GM18505 (cell line): ENCODE measurements around the gene SCRT2.
"Not testable (repeated sequence)": the region's sequence is repeated elsewhere in the genome, so short reads cannot be mapped to it uniquely, and the experiment has no call there.

ENCODE experiments used
- ATAC-seq: cut with Tn5 transposase; IDR thresholded peaks from one replicate; pipeline ENCODE4 v1.9.1; 2021; ENCODE audit not compliant: unreplicated experiment
- POLR2A ChIP-seq: IDR thresholded peaks from 4 replicates; pipeline ENCODE4 v1.6.1; 2011; ENCODE audit warnings: borderline replicate concordance; ENCODE audit not compliant: insufficient read depth, insufficient read length; ENCODE audit errors: extremely low read depth

The SCRT2 gene

DNA sequence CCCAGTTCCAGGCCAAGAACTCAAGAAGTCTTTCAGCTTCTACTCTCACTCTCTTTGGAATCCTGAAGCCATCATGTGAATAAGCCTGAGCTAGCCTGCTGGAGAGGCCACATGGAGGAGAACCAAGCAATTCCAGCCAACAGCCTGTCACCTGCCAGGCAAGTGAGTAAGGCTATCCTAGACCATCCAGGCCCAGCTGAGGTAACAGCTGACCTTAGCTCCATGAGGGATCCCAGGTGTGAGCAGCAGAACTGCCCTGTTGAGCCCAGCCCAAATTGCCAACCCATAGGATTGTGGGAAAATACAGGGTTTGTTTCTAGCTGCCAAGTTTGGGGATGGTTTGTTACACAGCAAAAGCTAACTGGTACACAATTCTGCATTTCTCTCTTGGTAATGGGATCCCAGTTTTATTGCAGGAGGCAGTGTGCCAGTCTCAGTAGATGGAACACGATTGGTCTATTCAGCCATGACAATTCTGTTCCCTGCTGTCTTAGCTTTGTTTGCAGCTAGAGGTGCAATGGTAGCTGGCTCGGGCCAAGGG, 28.1 kb downstream of the SCRT2 start:
- ATAC-seq, result no peak
- TF ChIP-seq POLR2A, result no peak

DNA sequence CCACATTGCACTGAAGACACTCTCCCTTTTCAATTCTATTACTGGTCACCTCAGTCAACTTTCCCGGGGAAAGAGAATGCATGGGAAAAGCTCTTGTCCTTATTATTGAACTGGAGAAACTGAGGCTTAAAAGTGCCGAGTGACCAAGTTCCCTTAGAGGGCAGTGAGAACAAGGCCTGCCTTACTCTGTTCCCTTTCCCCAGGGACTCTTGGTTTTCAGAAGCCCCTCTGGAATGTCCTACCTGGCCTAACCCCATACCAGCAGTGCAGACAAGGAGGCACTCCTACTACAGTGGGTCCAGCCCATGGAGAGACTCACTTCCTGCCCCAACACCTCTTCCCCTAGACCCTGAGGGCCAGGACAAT, 28.8 kb downstream of the SCRT2 start:
- no peak for ATAC-seq
- TF ChIP-seq POLR2A, result no peak

DNA sequence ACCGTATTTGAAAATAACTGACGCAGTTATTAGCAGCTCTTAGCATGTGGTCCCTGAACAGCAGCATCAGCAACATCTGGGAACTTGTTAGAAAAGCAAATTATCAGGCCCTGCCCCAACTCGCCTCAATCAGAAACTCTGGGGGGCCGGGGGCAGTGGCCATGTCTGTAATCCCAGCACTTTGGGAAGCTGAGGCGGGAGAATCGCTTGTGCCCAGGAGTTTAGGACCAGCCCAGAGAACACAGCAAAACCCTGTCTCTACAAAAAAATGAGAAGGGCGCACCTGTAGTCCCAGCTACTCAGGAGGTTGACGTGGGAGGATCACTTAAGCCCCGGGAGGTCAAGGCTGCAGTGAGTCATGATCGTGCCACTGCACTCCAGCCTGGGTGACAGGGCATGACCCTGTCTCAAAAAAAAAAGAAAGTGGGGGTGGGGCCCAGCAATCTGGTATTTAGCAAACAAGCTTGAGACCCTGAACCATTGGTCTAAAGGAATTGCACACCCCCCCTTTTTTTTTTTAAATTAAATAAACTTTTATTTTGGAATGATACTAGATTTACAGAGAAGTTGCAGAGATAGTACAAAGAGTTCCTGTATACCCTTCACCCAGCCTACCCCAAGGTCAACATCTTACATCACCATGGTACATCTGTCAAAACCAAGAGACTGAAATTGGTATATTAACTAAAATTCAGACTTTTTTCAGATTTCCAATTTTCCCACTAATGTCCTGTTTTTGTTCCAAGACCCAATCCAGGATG, 29.3 kb downstream of the SCRT2 start:
- ATAC-seq, result no peak
- TF ChIP-seq POLR2A, result no peak

DNA sequence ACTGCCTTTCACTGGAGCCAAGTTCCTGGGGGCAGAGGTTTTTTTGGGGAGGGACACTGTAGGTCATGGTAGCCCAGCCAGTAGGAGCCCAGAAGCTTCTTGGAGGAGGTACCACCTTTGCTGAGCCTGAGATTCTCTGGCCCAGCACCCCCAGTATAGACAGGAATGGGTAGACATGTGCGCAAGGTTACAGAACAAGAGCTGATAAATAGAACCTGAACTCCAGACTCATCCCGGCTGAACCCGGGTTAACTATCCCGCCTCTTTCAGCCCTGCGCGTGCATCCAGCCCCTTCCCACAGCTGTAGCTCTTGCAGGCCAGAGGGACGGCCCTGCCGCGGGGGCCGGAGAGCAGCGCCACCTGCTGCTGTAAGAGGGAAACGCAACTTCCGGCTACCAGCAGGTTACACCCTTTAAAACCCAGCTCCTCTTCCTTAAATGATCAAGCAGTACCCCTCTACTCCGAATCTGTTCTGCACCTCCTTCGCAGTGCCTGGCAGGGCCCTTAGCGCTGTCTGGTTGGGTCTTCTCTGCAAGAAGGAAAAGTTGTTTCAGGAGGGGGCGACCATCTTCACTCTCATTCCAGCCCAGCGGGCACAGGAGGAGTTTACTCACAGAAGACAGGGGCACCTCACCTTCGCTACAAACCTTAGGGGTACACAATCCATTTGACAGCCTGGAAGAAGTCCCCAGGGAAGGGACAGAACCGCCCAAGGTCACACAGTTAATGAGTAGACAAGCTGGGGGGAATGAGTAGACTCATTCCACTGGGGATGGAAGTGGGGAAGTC, 30.1 kb downstream of the SCRT2 start:
- peak; percentile 25 for TF ChIP-seq POLR2A
- peak; percentile 74 for ATAC-seq

DNA sequence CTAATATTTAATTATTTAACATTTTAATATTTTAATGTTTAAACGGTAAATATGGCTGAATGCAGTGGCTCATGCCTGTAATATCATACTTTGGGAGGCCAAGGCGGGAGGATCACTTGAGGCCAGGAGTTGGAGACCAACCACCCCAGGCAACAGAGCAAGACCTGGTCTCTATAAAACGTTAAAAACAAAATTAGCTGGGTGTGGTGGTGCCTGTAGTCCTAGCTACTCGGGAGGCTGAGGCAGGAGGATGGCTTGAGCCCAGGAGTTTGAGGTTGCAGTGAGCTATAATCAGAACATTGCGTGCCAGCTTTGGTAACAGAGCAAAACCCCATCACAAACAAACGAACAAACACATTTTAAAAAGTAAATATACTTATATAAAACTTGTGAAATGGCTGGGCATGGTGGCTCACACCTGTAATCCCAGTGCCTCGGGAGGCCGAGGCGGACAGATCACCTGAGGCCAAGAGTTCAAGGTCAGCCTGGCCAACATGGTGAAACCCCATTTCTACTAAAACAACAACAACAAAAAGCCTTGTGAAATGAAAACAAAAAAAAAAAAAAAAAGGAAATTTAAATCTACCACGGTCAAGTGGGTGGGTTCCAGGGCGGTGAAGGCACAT, 30.8 kb downstream of the SCRT2 start:
- no peak for TF ChIP-seq POLR2A
- no peak for ATAC-seq

DNA sequence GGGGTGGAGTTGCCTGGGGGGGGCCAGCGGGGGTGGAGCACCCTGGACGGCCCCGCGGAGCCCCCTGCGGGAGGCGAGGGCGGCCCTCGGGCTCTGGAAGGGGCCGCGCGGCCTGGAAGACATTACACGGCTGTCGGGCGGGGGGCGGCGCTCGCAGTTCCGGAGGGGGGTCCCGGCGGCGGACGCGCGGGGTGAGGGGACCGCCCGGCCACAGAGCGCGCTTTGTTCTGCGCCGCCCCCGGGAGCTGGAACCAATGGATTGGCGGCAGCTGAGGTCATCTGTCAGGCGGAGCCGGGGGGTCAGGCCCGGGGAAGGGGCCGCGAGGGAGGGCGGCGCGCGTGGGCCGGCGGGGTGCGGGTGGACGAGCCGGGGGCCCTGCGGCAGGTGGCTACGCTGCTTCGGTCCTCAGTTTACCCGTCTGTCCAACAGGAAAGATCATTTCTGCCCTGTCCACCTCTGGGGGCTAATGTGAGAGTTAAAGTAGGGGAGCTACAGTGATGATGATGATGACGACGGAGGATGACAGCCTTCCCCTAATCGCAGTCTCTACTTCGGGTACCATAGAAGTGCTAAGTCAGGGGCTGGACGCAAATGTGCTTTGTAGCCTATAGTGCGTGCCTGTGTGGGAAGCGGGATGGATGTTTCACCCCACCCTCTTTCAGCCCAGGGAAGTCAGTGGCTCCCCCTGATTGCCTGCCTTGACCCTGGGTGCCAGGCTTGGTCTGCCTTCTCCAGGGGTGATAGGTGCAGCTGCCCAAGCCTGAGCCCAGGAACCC, 33.0 kb downstream of the SCRT2 start:
- ATAC-seq, result no peak
- TF ChIP-seq POLR2A, result no peak

DNA sequence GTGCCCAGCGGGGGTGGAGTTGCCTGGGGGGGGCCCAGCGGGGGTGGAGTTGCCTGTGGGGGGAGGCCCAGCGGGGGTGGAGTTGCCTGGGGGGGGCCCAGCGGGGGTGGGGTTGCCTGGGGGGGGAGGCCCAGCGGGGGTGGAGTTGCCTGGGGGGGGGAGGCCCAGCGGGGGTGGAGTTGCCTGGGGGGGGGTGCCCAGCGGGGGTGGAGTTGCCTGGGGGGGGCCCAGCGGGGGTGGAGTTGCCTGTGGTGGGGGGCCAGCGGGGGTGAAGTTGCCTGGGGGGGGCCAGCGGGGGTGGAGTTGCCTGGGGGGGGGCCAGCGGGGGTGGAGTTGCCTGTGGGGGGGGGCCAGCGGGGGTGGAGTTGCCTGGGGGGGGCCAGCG, 33.6 kb downstream of the SCRT2 start:
- ATAC-seq, result not testable (repeated sequence)

DNA sequence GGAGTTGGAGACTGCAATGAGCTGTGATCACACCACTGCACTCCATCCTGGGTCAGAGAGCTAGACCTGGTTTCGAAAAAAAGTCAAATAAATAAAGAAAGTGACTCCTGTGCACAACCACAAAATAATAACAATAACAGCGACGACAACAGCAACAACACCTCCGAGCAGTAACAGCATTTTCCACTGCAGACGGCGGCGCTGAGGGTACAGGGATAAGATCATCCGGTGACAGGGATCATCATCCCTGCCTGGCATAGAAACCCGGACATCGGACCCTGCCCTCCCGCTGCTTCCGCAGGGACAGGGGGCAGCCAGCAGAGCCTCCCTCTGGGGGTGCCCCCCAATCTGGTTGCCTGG, 34.1 kb downstream of the SCRT2 start:
- ATAC-seq, result no peak
- no peak for TF ChIP-seq POLR2A

DNA sequence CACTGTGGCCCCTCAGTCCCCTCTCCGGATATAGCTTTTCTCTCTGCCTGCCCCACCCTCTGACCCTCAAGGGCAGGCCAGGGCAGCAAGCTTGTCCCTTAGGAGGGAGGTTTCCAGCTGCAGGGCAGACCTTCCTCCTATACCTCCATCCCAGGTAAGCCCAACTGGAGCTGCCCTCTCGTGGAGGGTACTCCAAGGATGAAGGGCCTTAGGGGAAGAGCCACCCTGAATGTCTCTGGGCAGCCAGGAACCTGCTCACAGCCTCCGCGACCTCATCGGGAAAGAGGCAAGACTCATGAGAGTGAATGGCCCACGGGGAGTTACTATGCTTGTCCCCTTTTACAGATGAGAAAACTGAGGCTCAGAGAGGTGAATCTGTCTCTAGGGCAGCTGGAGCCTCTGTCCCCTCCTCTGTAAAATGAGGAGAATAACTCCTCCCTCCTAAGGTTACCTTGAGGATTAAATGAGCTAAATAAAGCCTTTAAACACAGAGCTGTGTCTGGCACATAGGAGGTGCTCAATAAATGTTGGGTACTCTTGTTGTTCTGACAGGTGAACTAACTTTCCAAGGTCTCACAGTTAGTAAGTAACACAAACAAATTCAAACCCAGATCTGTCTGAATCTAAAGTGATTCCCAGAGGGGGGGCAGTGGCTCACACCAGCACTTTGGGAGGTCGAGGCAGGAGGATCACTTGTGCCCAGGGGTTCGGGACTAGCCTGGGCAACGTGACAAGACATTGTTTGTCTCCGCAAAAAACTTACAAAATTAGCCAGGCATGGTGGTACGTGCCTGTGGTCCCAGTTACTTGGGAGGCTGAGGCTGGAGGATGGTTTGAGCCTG, 34.7 kb downstream of the SCRT2 start:
- no peak for TF ChIP-seq POLR2A
- no peak for ATAC-seq

DNA sequence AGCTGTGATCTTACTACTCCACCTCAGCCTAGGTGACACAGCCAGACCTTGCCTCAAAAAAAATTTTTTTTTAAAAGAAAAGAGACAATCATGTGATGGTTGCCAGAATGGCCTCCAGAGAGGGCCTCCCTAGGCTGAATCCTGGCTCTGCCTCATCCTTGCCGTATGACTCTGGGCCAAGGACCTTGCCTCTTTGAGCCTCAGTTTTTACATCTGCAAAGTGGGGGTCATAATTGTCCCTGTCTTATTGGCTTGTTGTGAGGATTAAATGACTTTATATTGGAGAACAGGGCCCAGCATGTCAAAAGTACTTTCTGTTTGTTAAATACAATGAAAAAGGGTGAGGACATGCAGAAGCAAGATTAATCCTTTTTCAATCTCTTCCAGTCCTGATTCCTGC, 37.0 kb downstream of the SCRT2 start:
- TF ChIP-seq POLR2A, result no peak
- no peak for ATAC-seq

DNA sequence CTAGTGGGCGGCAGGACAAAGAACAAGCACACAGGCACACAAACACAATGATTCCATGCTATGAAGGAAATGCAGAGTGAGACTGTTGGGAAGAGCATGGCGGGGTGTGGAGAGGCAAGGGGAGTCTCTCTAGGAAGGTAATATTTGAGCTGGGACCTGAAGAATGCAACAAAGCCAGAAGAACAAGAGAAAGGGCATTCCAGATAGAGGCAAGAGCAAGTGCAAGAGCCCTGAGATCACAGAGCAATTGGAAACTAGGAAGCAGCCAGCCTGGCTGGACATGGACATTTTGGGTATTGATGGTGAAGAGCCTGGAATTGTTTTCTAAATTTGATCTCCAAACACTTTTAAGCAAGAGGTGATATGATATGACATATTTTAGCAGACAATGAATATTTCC, 38.0 kb downstream of the SCRT2 start:
- ATAC-seq, result no peak
- TF ChIP-seq POLR2A, result no peak

DNA sequence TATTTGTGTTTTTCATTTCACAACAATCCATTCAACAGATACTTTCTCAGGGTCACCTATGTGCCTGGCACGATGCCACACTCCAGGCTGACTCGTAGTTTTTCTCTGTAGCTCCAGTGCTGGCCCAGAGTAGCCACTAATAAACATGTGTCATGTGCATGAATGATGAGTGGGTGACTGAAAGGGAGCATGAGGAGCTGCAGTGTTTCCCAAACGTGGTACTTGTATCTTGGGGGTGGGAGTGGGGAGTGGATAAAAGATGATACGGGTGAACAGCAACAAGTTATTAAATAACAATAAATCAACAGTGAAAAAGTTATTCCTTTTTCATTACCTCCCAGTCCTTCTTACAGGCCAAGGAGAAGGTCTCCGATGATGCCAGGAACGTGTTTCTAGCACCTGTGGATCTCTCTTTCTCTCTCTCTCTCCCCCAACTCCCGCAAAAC, 39.7 kb downstream of the SCRT2 start:
- no peak for ATAC-seq
- no peak for TF ChIP-seq POLR2A
